GM18499 (cell line): ENCODE data around the gene EXOC7.
"Not testable (repeated sequence)": the region's sequence is repeated elsewhere in the genome, so short reads cannot be mapped to it uniquely, and the experiment has no call there.

ENCODE experiments used
- ATAC-seq: cut with Tn5 transposase; IDR thresholded peaks from one replicate; pipeline ENCODE4 v1.9.1; 2021; ENCODE audit warnings: moderate number of reproducible peaks; ENCODE audit not compliant: insufficient read depth, unreplicated experiment

Gene EXOC7

GRCh38 chr17:76049836-76050537 is 53.6 kb downstream of the EXOC7 start:
- ATAC-seq = no peak

DNA sequence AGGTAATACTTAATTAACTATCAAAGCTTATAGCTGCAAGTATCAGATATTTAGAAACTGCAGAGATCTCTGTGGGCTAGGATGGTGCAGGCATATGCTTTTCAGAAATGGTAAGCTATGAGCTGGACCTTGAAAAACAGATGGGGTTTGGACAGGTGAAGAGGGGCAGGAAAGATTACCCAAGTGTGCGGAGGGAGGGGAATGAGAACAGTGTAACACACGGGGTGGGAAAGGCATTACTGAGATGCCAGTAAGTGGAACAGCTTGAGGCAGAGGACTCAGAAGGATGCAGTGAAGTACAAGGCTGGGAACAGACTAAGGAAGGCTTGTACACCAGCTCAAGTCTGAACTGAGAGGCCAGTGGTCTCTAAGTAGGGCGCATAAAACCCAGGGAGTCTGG is 54.3 kb downstream of the EXOC7 start:
- no peak for ATAC-seq

DNA sequence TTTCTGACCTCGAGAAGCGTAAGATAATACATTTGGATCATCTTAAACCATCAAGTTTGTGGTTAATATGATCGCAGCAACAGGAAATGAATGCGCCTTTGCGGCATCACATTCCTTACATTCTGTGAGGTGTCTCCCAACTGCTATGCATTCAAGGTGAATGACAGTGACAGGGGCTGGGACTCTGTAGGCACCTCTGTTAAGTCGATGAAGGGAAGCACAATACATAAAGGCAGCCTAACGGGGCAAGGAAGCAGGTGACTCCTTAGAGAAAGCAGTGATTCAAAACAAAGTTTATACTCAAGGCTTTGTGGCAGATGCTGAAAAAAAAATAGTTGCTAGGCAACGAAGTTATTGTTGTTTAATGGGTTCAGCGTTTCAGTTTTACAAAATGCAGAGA is 54.9 kb downstream of the EXOC7 start:
- ATAC-seq = no peak

GRCh38 chr17:76048025-76048605 is 55.5 kb downstream of the EXOC7 start:
- ATAC-seq = no peak

DNA sequence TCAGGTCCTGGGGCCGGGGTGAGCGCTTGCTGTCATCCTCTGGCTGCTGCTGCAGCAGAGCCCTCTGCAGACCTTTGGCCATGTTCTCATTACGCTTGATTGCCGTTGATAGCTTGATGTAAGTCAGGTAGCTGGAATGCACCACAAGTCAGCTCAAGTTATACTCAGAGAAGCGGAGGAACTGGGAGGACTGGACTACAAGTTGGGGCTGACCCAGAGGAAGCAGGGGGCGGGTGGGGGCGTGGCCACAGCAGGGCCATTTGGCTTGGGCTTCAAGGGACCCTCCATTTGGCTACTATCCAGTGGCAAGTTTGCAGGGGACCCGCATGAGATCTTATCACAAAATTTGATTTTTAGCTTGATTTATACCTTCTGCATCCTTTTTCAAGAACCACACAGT is 57.5 kb downstream of the EXOC7 start:
- ATAC-seq = no peak

DNA sequence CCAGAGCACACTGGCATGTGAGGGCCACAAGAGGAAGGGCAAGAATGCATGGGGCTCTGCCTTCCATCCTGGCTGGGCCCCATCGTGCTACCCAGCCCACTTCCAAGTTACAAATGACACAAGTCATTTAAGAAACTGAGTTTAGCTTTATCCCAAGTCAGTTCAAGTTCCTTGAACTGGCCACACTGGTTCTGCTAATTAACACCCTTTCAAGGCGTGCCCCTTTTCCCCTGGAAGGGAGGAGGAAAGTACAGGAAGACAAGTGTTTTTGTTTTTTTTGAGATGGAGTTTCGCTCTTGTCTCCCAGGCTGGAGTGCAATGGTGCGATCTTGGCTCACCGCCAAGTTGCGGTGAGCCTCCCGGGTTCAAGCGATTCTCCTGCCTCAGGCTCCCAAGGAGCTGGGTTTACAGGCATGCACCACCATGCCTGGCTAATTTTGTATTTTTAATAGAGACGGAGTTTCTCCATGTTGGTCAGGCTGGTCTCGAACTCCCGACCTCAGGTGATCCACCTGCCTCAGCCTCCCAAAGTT is 59.0 kb downstream of the EXOC7 start:
- ATAC-seq = not testable (repeated sequence)

DNA sequence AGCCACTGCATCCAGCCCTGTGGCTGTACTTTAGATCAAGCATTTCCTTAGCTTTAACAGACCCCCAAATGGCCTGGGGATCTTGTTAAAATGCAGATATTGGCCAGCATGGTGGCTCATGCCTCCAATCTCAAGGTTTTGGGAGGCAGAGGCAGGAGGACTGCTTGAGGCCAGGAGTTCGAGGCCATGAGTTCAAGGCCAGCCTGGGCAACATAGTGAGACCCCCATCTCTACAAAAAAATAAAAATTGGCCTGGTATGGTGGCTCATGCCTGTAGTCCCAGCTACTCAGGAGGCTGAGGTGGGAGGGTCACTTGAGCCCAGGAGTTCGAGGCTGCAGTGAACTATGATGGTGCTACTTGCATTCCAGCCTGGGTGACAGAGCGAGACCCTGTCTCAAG is 60.7 kb downstream of the EXOC7 start:
- not testable (repeated sequence) for ATAC-seq

- ATAC-seq = no peak
Observed at GRCh38 chr17:76040376-76040775, 63.2 kb downstream of the EXOC7 start.

DNA sequence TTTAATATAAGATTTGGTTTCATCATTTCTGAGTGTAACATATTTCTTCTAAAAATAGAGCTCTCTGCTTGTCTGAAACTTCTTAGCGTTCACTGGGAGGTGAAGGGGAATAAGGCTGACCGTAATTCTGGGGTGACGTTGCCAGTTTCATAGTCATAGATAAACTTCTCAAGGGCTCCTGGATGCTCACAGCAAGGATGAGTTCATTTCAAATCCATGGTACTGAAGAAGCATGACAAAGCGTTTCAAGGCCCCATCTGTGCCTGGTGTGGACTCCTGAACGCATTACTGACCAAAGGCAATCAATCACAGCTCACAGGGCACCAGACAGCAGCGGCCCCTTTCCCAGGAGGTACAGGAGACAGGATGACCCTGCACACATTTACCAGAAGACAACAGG is 64.5 kb downstream of the EXOC7 start:
- ATAC-seq = no peak

GRCh38 chr17:76038050-76038449 is 65.5 kb downstream of the EXOC7 start:
- no peak for ATAC-seq

- no peak for ATAC-seq
Observed at GRCh38 chr17:76036497-76037261, 66.9 kb downstream of the EXOC7 start.

DNA sequence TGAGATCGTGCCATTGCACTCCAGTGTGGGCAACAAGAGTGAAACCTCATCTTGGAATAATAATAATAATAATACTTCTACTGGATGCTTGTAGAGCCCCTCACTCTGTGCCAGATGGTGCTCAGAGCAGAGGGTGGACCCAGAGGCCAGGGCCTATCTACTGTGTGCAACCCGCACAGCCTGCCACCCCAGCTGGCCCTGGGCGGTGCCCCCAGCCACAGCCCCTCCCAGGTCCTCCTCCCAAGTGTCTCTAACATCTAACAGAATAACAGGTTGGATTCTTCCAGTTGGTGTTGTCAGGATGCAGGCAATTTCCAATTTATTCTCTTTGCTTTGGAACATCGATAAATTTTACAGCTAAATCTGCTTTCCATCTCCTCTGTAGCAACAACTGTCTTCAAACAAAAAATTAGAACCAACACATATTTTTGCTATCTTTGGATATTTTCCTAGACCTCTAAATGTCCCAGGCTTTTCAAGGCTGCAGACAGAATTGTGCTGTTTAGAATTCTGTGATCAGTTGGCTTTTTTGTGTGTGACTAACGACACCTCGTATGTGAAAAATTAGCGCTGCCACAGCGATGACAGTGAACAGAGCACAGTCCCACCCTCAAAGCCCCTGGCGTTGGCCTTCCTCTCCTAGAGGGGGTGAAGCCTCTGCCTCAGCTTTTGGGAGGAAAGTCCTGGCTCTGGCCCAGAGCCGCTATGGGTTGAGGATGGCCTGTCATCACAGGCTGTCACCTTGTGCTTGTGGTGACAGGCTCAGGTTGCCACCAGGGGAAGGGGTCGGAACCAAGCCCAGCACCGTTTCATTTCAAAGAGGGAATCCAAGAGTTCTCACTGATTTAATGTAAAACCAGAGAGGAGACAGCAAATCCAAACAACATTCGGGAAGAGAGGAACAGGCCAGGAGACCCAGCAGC is 68.9 kb downstream of the EXOC7 start:
- ATAC-seq = no peak

GRCh38 chr17:76033139-76033538 is 70.4 kb downstream of the EXOC7 start:
- no peak for ATAC-seq

- ATAC-seq = no peak
Observed at GRCh38 chr17:76032780-76033108, 70.8 kb downstream of the EXOC7 start.

- ATAC-seq = no peak
Observed at GRCh38 chr17:76032073-76032779, 71.4 kb downstream of the EXOC7 start.
